RWPE1 (cell line): ENCODE data around the gene TMEM184B.

Source experiments
- CTCF ChIA-PET: fragments of 350-600 bp; sonication (Branson Sonifier 250); formaldehyde crosslinking; extraction: SDS; loops from one replicate; lab custom pipeline; 2021; lab: Yijun Ruan, JAX
- POLR2A ChIA-PET: fragments of 400-600 bp; formaldehyde crosslinking; extraction: SDS; loops from one replicate; lab custom pipeline; 2020; ENCODE audit warnings: antibody characterized with exemption; ENCODE audit not compliant: low non-redundant PET; lab: Yijun Ruan, JAX
- DNase-seq: peaks from one replicate; pipeline ENCODE4 v3.0.0; 2012; ENCODE audit warnings: low spot score
- H3K27ac ChIP-seq: fragments of 450-650 bp; 2 replicates; pipeline ENCODE4 v1.5.1; 2017
- TF ChIP-seq, protein P1 (sequence below): fragments of 450-650 bp; conservative IDR thresholded peaks from 2 replicates; pipeline ENCODE4 v1.5.1; 2017; ENCODE audit warnings: low read depth, mild to moderate bottlenecking

TMEM184B gene

DNA sequence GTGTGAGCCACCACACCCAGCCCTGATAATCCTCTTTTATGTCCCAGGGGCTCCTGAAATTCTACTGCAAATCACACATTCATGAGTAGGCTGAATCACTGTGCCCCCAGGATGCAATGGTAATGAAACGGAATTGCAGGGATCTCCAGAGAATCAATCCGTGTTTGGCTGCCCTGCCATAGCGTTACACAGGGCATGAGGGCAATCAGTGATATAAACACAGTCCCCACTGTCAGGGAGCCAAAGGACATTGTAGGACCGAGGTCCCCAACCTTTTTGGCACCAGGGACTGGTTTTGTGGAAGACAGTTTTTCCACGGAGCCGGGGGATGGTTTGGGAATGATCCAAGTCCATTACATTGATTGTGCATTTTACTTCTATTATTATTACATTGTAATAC, 82.2 kb downstream of the TMEM184B start:
- ChIA-PET CTCF (no interaction called here), POLR2A (no interaction called here)
- DNase-seq = no peak
- no peak overlapping the region for H3K27ac ChIP-seq
- TF ChIP-seq, protein P1, sequence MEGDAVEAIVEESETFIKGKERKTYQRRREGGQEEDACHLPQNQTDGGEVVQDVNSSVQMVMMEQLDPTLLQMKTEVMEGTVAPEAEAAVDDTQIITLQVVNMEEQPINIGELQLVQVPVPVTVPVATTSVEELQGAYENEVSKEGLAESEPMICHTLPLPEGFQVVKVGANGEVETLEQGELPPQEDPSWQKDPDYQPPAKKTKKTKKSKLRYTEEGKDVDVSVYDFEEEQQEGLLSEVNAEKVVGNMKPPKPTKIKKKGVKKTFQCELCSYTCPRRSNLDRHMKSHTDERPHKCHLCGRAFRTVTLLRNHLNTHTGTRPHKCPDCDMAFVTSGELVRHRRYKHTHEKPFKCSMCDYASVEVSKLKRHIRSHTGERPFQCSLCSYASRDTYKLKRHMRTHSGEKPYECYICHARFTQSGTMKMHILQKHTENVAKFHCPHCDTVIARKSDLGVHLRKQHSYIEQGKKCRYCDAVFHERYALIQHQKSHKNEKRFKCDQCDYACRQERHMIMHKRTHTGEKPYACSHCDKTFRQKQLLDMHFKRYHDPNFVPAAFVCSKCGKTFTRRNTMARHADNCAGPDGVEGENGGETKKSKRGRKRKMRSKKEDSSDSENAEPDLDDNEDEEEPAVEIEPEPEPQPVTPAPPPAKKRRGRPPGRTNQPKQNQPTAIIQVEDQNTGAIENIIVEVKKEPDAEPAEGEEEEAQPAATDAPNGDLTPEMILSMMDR = no peak

DNA sequence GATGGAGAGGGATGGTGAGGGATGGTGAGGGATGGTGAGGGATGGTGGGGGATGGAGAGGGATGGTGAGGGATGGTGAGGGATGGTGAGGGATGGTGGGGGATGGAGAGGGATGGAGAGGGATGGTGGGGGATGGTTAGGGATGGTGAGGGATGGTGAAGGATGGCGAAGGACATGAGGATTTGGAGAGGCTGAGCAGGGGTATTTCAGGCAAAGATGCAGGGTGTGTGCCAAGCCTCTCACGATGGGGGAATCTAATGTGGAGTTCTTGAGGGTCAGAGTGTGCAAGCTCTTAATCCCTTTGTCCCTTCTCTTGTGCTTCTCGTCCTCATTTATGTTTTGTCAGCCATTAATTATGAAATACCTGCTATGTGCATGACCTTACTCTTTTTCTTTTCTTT, 83.7 kb downstream of the TMEM184B start:
- no peak overlapping the region for H3K27ac ChIP-seq
- CTCF ChIA-PET = interaction anchor here (0.6 kb wide), 1 partner anchor 64 kb away, joined by 3 read pairs; no protein-coding TSS in a partner anchor
- no peak for DNase-seq
- TF ChIP-seq, protein P1 = no peak
- POLR2A ChIA-PET = no interaction called here

DNA sequence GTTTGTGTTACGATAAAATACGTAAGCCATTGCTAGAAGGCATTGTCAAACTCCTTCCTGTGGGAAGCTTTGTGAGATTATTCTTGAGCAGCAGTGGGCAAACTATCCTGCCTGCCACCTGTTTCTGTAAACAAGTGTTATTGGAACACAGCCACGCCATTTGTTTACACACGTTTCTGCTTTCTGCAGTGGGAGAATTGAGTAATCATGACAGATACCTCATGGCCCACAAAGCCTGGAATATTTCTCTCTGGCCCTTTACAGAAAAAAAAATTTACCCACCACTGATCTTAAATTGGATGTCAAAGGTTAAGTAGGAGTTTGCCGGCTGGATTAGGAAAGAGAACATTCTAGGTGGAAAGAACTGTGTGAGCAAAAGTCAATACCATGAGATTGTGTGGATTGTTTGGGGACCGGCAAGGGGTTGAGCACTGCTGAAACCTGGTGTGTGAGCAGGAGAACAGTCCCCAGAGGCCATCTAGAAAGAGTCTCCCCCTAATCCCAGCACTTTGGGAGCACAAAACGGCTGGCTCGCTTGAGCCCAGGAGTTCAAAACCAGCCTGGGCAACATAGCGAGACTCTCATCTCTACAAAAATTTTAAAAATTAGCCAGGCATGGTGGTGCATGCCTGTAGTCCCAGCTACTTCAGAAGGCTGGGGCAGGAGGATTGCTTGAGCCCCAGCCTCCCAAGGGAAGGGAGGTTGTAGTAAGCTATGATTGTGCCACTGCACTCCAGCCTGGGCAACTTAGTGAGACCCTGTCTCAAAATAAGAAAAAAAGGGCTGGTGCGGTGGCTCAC, 85.2 kb downstream of the TMEM184B start:
- CTCF ChIA-PET = interaction anchor here (0.6 kb wide), 1 partner anchor 170 kb away, joined by 3 read pairs; no protein-coding TSS in a partner anchor
- TF ChIP-seq, protein P1 = no peak
- DNase-seq = no peak
- POLR2A ChIA-PET = no interaction called here
- H3K27ac ChIP-seq = no peak overlapping the region

DNA sequence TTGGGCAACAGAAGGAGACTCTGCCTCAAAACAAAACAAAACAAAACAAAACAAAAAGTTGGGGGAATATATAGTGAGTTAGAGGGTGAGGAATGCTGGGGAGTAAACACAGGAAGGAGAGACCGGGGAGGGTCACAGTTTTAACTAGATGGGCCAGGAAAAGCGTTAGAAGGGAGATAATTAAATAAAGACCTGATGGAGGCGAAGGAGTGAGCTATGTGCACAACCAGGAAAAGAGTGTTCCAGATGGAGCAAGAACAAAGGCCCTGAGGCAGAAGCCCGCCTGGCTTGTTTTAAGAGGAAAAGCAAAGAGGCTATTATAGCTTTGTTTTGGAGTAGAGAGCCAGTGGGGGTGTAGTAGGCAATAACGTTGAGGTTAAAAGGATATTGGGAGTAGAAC, 86.4 kb downstream of the TMEM184B start:
- ChIA-PET CTCF (interaction anchor here (0.7 kb wide), 1 partner anchor 12 kb away, joined by 3 read pairs; no protein-coding TSS in a partner anchor), POLR2A (no interaction called here)
- DNase-seq = no peak
- no peak overlapping the region for H3K27ac ChIP-seq
- TF ChIP-seq, protein P1 = no peak

DNA sequence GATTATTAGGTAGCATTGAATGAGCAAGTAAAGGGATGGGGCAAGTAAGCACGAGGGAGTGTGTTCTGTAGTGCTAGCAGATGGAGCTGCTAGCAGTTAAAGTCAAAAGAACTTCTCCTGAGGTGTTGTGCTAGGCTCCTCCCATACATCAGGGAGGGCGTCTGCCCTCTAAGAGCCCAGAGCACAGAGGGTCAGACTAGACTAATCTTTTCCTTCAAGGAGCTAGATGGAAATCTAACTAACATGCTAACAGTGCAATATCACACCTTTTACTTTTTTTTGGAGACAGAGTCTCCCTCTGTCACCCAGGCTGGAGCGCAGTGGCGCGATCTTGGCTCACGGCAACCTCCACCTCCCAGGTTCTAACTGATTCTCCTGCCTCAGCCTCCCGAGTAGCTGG, 88.0 kb downstream of the TMEM184B start:
- DNase-seq = no peak
- ChIA-PET CTCF (no interaction called here), POLR2A (no interaction called here)
- H3K27ac ChIP-seq = no peak overlapping the region
- TF ChIP-seq, protein P1 = no peak

DNA sequence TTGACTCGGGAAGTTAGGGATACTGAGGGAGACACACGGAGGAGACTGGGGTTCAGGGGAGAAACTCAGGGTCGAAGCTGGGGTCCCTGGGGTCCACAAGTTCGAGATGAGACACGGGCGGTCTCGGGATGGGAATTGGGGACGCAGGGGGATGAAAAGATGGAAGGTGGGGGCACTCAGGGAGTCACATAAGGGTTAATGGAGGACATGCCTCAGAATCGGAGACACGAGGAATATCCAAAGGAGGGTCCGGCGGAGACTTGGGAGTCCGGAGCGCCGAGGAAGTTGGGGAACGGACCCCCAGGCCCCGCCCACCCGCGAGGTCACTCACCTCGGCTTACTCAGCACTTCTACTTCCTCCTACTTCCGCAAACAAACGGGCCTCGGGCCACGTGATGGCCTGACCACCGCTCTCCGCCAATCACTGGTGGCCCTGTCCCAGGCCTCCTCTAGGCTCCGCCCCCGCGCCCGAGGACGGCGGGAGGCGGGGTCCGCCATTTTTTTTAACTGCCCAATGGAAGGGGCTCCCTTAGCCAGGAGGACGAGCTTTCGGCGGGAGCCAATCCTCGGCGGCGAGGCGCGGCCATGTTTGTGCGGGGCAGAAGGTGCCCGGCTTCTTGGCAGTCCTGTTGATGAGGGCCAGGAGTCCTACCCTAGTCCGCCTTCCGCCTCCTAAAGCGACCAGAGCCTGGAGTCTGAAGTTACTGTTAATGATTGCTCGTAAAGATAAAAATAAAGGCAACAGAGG, 91.2 kb downstream of the TMEM184B start, which contains the start of gene PLA2G6:
TSS of gene PLA2G6 (minus strand) at position 378 of the 748 bp plus-strand sequence. CDS start 12,404 bp downstream, outside the sequence.
- TF ChIP-seq, protein P1 = no peak
- peak within 1 kb of the TSS; percentile 93 for H3K27ac ChIP-seq
- CTCF ChIA-PET = interaction anchor here (0.7 to 1.5 kb wide), 3 partner anchors 11 to 102 kb away, joined by 3 to 5 read pairs (median 4); no protein-coding TSS in a partner anchor
- DNase-seq = peak; percentile 95
- POLR2A ChIA-PET = interaction anchor here (0.6 to 1.2 kb wide), 4 partner anchors 11 to 91 kb away, joined by 3 to 6 read pairs (median 4); partner anchors contain the start of gene MAFF
